Measurements from ENCODE around the gene SOX18.

The SOX18 gene

DNA sequence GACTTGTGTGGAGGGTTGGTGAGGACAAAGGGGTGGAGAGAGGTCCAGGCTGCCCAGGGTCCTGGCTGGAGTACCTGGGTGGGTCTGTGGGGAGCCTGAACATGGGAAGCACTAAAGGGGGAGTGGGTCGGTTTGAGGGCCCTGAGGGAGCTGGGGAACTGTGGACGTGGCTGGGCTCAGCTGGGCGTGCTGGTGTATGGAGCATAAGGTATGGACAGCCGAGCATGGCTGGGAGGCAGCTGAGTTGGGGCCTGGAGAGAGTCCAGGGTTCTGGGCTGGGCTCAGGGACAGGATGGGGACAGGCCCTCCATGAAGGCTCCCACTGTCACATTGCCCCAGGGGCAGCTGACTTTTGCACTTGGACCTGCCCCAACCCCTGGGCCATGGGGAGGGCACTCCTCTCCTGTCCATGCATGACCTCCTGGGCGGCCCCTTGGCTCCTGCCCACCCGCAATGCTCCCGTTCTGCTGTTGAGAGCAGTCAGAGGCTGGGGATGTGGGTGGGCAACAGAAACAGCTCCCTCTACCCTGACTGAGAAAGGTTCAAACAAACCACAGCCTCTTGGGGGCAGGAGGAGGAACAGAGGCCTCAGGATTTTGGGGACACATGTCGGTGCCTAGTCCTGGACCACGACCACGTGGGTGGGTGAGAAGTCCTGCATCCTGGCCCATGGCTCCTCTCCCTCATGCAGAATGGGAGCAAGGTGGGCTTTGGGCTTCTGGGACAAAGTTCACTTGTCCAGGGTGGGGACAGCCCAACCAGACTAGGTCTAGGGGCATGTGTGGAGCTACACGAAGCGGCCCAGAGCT is 9.0 kb downstream of the SOX18 start:
- DNase-seq (ENCODE audit: low read depth, low spot score) = no peak
- no peak overlapping the region for H3K27ac ChIP-seq

DNA sequence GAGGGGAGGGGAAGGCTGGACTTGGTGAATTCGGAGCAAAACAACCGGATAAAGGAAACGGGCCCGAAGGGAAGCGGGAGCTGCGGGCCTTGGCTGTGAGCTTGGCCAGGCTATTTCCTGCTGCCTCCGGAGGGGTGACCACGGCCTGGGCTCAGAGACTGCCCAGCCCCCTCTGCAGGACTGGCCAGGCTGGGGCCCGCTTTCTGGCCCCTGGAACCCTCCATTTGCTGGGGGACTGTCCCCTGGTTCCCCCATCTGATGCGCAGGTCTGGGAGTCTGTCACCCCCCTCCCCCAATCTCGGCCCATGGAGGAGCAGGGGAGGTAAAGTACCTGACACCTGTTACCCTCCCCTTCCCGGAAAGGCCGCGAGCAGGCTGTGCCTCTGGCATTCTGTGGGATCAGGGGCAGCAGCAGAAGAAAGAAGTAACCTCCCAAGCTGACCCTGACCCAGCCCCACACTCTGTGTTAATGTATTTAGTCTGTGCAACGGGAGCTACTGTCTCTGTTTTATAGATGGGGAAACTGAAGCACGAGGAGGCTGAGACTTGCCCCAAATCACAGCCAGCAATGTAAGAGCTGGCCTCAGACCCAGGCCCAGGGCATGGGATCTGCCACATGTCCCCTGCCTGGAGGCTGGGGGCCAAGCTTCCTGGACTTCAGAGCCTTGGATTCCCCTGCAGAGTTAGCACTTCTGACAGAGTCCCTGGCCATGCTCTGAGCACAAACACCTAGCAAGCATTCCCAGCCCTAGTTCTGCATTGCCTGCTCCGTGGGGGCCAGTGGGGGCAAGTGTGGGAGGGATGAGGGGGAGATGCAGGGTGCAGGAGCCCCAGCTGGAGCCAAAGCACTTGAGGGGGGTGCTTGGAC is 9.9 kb downstream of the SOX18 start:
- no peak for DNase-seq (ENCODE audit: low read depth, low spot score)
- H3K27ac ChIP-seq = no peak overlapping the region

DNA sequence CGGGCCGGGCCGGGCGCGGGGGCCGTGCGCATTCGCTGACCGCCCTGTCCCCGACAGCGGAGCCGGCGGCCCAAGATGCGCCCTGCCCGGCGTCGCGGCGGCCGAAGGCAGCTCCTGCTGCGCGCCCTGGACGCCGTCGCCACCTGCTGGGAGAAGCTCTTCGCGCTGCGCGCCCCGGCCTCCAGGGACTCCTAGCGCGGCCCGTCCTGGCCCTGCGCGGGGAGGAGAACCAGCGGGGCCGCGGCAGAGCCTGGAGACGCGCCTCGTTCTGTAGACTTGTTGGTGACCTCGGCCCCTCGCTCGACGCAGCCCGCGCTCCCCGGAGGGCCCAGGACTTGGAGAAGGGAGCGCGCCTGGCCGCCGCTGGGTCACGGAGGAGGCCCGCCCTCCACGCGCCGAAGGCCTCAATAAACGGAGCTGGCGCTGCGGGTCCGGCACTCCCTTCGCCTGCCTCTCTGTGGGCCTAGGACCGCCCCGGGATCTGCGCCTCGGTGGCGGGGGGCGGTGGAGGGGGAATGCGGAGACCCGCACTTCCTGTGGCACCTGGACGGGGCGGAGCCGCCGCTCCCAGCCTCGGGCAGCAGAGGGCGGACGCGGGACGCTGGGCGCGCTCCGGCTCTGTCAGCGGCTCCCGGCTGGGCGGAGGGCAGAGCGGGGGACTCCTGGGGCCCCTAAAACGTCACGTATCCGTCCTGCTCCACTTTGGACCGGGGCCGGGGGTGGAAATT is 10.7 kb downstream of the SOX18 start:
- peak overlapping the region; percentile 24 for H3K27ac ChIP-seq
- peak; percentile 41 for DNase-seq (ENCODE audit: low read depth, low spot score)

DNA sequence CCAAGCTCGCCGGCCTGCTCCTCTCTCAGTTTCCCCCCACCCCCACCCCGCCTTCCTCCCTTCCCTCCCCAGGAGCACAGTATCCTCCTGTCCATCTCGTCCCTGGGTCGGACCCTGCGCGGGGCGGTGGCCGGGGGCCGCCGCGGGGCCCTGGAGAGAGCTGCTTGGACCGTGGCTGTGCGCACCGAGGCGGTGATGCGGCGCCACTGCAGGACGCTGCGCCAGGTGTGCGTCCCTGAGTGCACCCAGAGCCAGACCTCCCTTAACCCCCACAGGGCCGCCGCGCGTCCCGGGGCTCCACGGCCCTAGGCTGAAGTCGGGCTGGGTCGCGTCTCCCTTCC is 11.2 kb downstream of the SOX18 start:
- H3K27ac ChIP-seq = no peak overlapping the region
- DNase-seq (ENCODE audit: low read depth, low spot score) = no peak

DNA sequence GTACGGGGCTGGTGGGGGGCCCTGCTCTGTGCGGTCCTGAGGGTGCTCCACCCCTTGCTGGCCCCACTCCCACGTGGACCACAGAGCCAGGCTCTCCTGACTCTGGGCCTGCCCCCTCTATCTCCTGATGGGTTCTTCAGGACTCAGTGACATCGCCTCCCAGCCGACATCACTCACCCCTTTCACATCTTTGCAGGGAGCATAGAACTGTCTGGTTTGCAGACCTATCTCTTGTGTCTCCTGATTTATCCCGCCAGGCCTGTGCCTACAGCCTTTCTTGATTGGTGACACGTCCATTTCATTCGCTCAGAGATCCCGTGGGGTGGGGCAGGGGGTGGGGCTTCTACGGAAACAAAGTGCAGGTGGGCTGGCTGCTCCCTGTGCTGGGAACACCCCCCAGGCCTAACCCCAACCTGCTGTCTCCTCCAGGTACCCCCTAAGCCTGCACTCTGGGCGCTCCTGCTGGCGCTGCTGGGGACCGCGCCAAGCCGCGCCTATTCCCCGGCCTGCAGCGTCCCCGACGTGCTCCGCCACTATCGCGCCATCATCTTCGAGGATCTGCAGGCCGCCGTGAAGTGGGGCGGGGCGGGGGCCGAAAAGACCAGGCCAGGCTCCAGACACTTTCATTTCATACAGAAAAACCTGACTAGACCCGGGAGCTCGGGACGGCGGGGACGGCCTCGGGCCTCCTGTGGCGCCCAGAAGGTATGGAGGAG is 11.8 kb downstream of the SOX18 start:
- no peak for DNase-seq (ENCODE audit: low read depth, low spot score)
- H3K27ac ChIP-seq = no peak overlapping the region

DNA sequence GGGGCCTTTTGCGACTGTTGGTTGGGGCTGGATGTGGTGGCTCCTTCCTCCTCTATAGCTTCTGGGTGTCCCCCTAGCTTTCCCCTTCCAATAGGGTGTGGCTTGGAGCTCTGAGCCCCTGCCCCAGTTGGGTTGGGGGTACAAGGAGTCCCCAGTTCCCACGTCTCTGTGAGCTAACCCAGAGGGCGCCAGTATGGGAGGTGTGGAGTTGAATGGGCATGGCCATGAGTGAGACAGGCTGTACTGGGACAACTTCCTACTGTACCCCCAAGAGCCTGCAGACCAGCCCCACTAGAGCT is 12.3 kb downstream of the SOX18 start:
- DNase-seq (ENCODE audit: low read depth, low spot score) = no peak
- no peak overlapping the region for H3K27ac ChIP-seq

DNA sequence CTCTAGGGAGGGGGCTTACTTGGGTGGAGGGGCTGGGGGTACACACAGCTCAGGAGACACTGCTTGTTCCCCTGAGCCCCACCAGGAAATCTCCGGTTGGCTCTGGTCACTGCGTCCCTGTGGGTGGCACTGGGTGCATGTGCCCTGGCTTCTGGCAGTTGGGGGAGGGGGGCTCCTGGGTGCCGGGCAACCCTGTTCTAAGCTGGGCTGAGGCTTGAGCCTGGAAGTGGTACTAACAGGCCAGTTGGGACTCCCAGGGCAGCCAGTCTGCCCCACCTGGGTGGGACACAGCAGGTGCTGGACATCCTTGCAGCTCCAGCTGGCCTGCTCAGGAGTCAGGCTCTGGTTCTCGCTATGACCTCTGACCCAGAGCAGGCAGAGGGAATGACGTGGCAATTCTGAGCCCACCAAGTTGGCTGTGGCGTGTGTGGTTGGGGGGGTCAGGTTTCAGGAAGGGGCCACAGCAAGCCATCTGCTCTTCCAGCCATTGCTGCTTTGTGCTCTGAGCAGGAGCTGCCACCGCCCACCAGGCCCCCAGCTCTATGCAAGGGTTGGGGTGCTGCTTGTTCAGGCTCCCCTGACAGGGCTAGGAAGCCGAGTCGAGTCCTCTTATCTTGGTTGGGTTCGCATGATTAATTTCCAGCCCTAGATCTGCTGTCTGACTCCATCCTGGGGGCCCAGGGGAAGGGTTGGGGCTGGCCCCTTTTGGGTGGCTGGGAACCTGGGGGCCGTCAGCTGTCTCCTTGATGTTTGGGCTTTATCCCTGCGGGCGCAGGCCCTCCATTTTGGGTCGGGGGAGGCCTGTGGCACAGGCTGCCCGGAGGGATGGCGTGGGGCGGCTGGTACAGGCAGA is 12.9 kb downstream of the SOX18 start:
- H3K27ac ChIP-seq = no peak overlapping the region
- DNase-seq (ENCODE audit: low read depth, low spot score) = no peak

DNA sequence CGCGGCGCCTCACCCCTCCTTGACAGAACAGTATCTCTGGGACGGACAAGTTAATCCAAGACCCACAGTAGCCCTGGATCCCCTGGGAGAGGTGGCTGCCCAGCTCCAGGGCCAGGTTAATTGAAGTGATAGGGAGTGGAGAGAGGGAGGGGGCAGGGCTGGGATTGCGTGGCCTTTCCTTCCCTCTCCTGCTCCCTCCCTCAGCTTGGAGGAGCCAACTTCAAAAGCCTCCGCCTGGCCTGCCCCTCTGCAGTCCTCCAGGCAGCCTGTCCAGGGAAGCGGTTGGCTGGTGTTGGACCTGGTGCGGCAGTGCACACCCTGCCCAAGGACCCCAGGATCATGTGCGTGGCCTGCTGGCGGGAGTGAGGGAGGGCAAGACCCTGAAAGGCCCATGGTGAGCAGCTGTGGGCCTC is 13.5 kb downstream of the SOX18 start, which contains the start of gene C20orf204:
Gene C20orf204, plus strand, starts transcription at position 250 of the 413 bp plus-strand sequence. Its CDS starts 142 bp downstream, at position 392.
- no peak within 1 kb of the TSS for H3K27ac ChIP-seq
- DNase-seq (ENCODE audit: low read depth, low spot score) = no peak

DNA sequence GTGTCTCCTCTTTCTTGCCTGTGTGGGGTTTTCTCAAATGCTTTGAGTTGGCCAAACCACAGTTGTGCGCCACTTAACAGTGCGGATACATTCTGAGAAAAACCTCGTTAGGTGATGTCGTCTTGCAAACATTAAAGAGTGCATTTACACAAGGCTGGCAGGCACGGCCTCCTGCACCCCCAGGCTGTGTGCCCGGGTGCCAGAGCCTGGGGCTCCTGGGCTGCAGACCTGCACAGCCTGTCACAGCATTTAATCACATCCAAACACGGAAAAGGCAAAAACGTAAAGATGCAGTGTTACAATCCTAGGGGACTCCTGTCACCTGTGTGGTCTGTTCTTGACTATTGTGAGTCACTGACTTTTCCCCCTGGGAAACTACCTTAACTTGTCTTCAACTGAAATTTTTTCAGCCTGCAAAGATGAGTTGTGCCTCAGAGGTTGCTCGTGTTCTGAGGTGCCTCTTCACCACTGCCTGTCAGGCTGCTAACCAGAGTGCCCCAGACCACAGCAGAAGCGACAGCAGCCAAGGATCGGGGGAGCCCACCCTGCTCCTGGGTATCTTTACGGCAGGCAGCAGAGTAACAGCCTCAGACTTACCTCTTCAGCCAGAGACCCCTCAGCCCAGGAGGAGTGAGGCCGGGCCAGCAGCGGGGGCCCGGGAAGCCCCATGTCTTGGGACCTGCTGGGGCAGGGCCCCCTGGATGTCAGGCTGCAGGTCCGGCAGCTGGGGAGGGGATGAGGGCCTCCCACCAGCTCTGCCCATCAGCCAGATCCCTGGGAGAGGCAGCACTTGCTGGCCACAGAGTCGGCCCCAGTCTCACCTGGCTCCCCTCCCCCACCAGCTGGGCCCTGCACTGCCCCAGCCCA is 14.1 kb downstream of the SOX18 start:
- no peak overlapping the region for H3K27ac ChIP-seq
- no peak for DNase-seq (ENCODE audit: low read depth, low spot score)

DNA sequence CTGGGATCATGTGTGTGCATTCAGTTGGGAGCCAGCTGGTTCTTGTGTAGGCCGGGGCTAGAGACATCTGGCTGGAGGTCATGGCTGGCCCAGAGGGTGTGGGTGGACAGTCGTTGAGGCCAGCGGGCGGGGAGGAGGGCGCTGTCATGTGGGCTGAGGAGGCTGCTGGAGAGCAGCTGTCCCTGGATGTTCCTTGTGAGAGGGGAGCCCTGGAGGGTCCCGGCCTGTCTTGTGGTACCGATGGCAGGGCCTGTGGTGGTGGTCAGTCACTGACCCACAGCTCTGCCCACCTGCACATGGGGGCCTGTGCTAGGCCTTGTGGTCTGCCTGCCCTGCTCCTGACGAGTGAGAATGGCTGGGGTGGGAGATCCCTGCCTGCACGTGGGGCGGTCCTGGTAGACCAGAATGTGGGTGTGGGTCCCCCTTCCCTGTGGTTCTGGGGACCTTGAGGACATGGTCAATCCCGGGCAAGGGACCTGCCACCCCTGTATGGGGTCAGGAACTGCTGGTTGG is 15.4 kb downstream of the SOX18 start:
- H3K27ac ChIP-seq = no peak overlapping the region

DNA sequence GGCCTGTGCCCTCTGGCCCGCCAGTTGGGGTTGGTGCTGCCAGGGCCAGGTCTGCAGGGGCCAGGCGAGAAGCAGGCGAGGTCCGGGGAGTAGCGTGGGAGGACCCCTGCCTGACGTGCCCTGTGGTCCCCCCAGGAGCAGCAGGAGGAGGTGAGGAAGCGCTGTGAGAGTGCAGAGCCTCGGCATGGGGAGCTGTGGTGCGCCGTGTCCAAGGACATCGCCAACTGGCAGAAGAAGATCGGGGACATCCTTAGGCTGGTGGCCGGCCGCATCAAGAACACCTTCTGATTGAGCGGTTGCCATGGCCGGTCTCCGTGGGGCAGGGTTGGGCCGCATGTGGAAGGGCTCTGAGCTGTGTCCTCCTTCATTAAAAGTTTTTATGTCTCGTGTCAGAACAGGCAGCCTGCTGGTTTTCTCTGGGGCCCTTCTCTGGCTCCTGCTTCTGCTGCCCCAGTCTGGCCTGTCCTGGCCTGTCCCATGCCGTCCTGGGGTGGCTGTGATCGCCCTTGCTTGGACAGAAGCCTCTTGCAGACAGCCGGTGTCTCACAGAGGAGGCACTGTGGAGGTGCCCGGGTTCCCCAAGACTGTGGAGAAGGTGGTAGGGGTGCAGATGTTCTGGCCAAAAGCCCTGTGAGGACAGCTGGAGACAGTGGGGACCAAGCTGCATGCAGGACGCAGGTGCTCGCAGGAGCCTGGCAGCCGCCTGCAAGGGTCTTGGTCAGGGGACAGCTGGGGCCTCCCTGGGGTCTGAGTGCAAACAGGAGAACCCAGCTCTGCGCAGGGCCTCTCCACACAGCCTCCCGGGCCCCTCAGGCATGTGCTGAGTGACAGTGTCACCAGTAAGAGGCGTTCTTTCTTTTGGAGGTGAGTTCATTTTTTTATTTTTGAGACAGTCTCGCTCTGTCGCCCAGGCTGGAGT is 16.5 kb downstream of the SOX18 start:
- no peak overlapping the region for H3K27ac ChIP-seq

More for the DNA sequence above, 15.4 kb downstream of the SOX18 start:
- no peak for DNase-seq (ENCODE audit: low read depth, low spot score)

DNA sequence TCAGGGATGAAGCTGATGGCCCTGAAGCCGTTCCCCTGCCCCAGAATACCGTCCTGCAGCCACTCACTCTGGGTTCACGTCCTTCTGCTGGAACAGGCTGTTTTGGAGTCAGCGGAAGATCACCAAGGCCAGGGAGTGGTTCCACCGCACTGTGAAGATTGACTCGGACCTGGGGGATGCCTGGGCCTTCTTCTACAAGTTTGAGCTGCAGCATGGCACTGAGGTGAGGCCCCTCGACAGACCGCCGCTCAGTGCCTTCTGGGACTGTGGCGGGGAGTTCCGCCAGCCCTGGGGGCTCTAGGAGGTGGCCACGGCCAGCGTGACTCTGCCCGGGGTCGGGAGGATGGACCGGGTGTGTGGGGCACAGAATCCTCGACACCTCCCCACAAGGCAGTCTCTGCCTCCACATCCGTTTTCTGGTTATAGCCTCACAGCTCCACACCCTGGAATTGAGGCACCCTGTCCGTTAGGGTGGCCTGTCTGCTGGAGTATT is 17.6 kb downstream of the SOX18 start:
- H3K27ac ChIP-seq = no peak overlapping the region
- DNase-seq (ENCODE audit: low read depth, low spot score) = no peak

More for the DNA sequence above, 16.5 kb downstream of the SOX18 start:
- DNase-seq (ENCODE audit: low read depth, low spot score) = no peak

DNA sequence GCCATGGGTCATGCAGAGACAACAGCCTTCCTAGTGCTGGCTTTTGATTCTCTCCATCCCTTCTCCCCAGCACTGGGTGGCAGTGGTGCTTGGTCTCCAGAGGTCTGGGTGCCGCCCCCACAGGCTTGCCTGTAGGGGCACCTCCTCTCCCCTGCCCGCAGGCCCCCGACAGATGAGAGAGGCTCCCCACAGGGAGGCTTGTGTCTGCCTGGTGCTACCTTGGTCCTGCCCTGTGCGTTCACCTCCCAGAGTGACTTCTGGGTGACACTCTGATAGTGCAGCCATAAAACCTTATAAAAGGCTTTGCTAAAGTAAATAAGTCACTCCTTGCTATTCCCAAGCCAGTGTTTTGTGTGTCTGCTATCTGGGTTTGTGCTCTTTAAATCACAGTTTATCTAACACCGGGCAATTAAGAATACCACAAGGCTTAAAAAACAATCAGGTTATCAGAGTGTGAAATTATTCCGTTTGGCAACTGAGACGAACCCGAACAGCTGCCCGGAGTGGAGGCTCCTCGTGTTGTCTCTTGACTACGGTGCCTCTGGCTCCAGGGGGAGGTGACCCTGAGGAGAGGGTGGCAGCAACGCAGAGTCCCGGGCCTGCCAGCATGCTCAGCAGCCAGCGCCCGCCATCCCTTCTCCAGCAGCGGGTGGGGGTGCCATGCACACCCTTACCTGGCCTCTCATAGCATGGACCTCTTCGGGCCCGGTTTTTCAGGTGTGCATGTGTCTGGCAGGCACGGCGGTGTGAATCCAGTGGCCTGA is 18.9 kb downstream of the SOX18 start:
- no peak overlapping the region for H3K27ac ChIP-seq
- no peak for DNase-seq (ENCODE audit: low read depth, low spot score)

DNA sequence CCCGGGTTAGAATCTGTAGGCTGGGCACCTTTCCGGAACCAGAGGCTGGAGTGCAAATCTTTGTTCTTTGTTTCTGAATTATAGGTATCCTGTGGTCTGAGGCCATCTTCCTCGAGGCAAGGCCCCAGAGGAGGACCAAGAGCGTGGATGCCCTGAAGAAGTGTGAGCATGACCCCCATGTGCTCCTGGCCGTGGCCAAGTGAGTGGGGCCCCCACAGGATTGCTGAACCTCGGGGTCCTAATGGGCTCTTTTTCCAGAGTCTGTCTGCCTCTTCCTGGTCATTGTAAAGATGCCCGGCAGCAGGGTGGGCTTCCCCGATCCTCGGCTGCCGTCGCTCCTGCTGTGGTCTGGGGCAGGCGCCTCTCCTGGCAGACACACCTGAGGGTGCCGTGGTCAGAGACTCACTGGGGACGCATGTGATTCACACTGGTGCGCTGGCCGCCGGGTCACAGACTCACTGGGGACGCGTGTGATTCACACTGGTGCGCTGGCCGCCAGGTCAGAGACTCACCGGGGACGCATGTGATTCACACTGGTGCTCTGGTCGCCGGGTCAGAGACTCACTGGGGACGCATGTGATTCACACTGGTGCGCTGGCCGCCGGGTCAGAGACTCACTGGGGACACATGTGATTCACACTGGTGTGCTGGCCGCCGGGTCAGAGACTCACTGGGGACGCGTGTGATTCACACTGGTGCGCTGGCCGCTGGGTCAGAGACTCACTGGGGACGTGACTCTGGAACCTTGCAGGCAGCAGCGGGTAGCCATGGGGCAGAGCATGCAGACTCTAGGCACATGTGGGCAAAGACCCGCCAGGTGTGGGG is 19.9 kb downstream of the SOX18 start:
- H3K27ac ChIP-seq = no peak overlapping the region

DNA sequence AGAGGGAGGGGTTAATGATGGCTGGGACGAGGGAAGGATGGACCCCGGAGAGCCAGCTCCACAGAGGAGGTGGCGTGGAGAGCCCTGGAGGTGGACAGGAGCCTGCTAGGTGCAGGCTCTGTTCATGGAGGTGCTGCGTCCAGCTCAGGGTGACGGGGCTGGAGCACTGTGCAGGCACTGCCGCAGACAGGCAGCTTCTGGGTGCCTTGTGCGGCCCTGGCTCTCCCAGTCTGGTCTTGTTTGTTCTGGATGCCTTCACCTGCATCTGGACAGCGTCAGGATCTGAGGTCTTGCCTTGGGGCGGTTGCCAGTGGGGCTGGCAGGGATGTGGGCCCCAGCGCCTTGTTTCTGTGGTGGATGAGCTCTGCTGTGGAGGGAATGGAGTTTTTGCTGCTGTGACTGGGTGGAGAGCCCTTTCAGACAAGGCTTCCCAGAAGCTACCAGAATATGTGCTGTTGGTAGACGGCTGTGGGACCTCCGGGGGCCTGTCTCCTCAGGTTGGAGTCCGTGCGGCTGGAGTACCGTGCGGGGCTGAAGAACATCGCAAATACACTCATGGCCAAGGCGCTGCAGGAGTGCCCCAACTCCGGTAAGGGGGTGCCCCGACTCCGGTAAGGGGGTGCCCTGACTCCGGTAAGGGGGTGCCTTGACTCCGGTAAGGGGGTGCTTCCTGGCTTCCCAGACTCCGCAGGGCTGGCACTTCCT is 21.3 kb downstream of the SOX18 start:
- no peak overlapping the region for H3K27ac ChIP-seq
- DNase-seq (ENCODE audit: low read depth, low spot score) = no peak

More for the DNA sequence above, 19.9 kb downstream of the SOX18 start:
- no peak for DNase-seq (ENCODE audit: low read depth, low spot score)

Data from epithelial cell of prostate (primary cell).